HL-60 (cell line): ENCODE measurements around the gene ACKR2.

Experiments
- CTCF ChIP-seq: IDR thresholded peaks from one replicate; pipeline ENCODE4 v1.5.1; 2011; ENCODE audit warnings: low read length, control low read depth, inconsistent platforms; ENCODE audit not compliant: insufficient read depth
- GABPA ChIP-seq: IDR thresholded peaks from 2 replicates; pipeline ENCODE4 v1.6.1; 2012; ENCODE audit warnings: low read depth
- POLR2AphosphoS5 ChIP-seq: IDR thresholded peaks from 2 replicates; pipeline ENCODE4 v1.6.1; 2012; ENCODE audit warnings: low read depth
- REST ChIP-seq: IDR thresholded peaks from 2 replicates; pipeline ENCODE4 v1.6.1; 2012; ENCODE audit warnings: low read depth; ENCODE audit not compliant: insufficient replicate concordance

- TF ChIP-seq CTCF (no peak), GABPA (no peak), POLR2AphosphoS5 (no peak), REST (no peak)
These were observed 105.7 kb downstream of the ACKR2 start for GRCh38 chr3:42914771-42915515.
